HepG2 (cell line): ENCODE data around the gene RRP12. TPM values are rescaled to one million over a fixed set of nuclear protein-coding genes. Genes with fewer than 3 reads are reported as not detected.
A peak's percentile ranks its signal among the peaks of the same experiment; 100 is the strongest.

Source experiments
- AGO2 ChIP-seq: fragments of 200-400 bp; formaldehyde crosslinking; optimal IDR thresholded peaks from 2 replicates; pipeline ENCODE3; 2017; ENCODE audit warnings: mild to moderate bottlenecking, low read depth, low read length, moderate library complexity
- ARHGAP35 ChIP-seq: sonication (generic); formaldehyde crosslinking; IDR thresholded peaks from 2 replicates; pipeline ENCODE4 v1.9.0; 2022; ENCODE audit warnings: mild to moderate bottlenecking, inconsistent platforms, moderate library complexity, missing genetic modification reagents, borderline replicate concordance
- CREB1 ChIP-seq, 2 experiments: fragments of 450-650 bp in 1 of 2; IDR thresholded peaks; 2 replicates each; pipeline ENCODE4 v1.6.1; 2016 to 2017; ENCODE audit warnings: control low read depth in 1 of 2, mild to moderate bottlenecking in 1 of 2, missing compliant biosample characterization in 1 of 2, missing genetic modification characterization in 1 of 2
- CREBL2 ChIP-seq: sonication (generic); formaldehyde crosslinking; IDR thresholded peaks from 2 replicates; pipeline ENCODE4 v1.8.1; 2023; ENCODE audit warnings: missing genetic modification reagents, mild to moderate bottlenecking, borderline replicate concordance
- FOSL1 ChIP-seq: sonication (generic); formaldehyde crosslinking; IDR thresholded peaks from 2 replicates; pipeline ENCODE4 v1.9.0; 2021; ENCODE audit warnings: missing genetic modification reagents, borderline replicate concordance
- FOXK1 ChIP-seq: sonication (generic); formaldehyde crosslinking; IDR thresholded peaks from 2 replicates; pipeline ENCODE4 v1.4.0; 2020; ENCODE audit warnings: low read depth, missing genetic modification reagents, borderline replicate concordance
- HDAC6 ChIP-seq: fragments of 200-600 bp; sonication (generic); IDR thresholded peaks from 2 replicates; pipeline ENCODE4 v1.7.0; 2017; ENCODE audit warnings: mild to moderate bottlenecking, antibody characterized with exemption, low read length, low read depth
- MAX ChIP-seq: IDR thresholded peaks from 2 replicates; pipeline ENCODE4 v1.6.1; 2012; ENCODE audit warnings: inconsistent platforms
- NFKBIZ ChIP-seq: IDR thresholded peaks from 2 replicates; pipeline ENCODE4 v1.6.1; 2018; ENCODE audit warnings: missing genetic modification reagents, missing compliant biosample characterization
- STAG1 ChIP-seq: sonication (generic); formaldehyde crosslinking; IDR thresholded peaks from 2 replicates; pipeline ENCODE4 v1.4.0; 2020; ENCODE audit warnings: missing genetic modification reagents
- TMF1 ChIP-seq: sonication (generic); formaldehyde crosslinking; IDR thresholded peaks from 2 replicates; pipeline ENCODE4 v1.8.1; 2022; ENCODE audit warnings: low read depth, missing genetic modification reagents
- ZBTB44 ChIP-seq: sonication (generic); formaldehyde crosslinking; IDR thresholded peaks from 2 replicates; pipeline ENCODE4 v1.4.0; 2020; ENCODE audit warnings: missing genetic modification reagents
- ZNF34 ChIP-seq: sonication (generic); formaldehyde crosslinking; IDR thresholded peaks from 2 replicates; pipeline ENCODE4 v1.4.0; 2020; ENCODE audit warnings: mild to moderate bottlenecking, missing genetic modification reagents, borderline replicate concordance
- ZNF432 ChIP-seq: sonication (generic); formaldehyde crosslinking; IDR thresholded peaks from 2 replicates; pipeline ENCODE4 v1.5.0; 2020; ENCODE audit warnings: missing genetic modification reagents, mild to moderate bottlenecking, borderline replicate concordance
- ZNF446 ChIP-seq: sonication (generic); formaldehyde crosslinking; IDR thresholded peaks from 2 replicates; pipeline ENCODE4 v1.5.0; 2020; ENCODE audit warnings: mild to moderate bottlenecking, missing genetic modification reagents
- ZNF484 ChIP-seq: sonication (generic); formaldehyde crosslinking; IDR thresholded peaks from 2 replicates; pipeline ENCODE4 v1.5.1; 2020; ENCODE audit warnings: mild to moderate bottlenecking, low read depth, missing genetic modification reagents, borderline replicate concordance
- ZNF563 ChIP-seq: sonication (generic); formaldehyde crosslinking; IDR thresholded peaks from 2 replicates; pipeline ENCODE4 v1.8.0; 2022; ENCODE audit warnings: mild to moderate bottlenecking, moderate library complexity, missing genetic modification reagents
- ZNF687 ChIP-seq: sonication (generic); formaldehyde crosslinking; IDR thresholded peaks from 2 replicates; pipeline ENCODE4 v1.5.1; 2020; ENCODE audit warnings: mild to moderate bottlenecking, missing genetic modification reagents, moderate library complexity
- ZNF720 ChIP-seq: sonication (generic); formaldehyde crosslinking; IDR thresholded peaks from 2 replicates; pipeline ENCODE4 v1.4.0; 2020; ENCODE audit warnings: missing genetic modification reagents
- ZNF746 ChIP-seq: sonication (generic); formaldehyde crosslinking; IDR thresholded peaks from 2 replicates; pipeline ENCODE4 v1.8.0; 2022; ENCODE audit warnings: mild to moderate bottlenecking, missing genetic modification reagents
- ZNF792 ChIP-seq: IDR thresholded peaks from 2 replicates; pipeline ENCODE4 v1.6.1; 2016
- ZNF816 ChIP-seq: sonication (generic); formaldehyde crosslinking; IDR thresholded peaks from 2 replicates; pipeline ENCODE4 v1.8.0; 2022; ENCODE audit warnings: missing genetic modification reagents, mild to moderate bottlenecking, borderline replicate concordance
- polyA plus RNA-seq, 8 experiments: library from polyadenylated mRNA; depleted of rRNA in 3 of 8; stranded (reverse) in 7 of 8; unstranded in 1 of 8; fragments of >200 nt; fragmentation: Illumina TruSeq in 4 of 8; extraction: Trizol in 4 of 8; gene quantifications; 2 replicates each; pipeline versions ENCODE4 v1.2.1 to v1.2.3, GENCODE V29; 2011 to 2016; ENCODE audit warnings: low read depth in 4 of 8, missing spikeins in 1 of 8, mixed read lengths in 1 of 8; ENCODE audit not compliant: insufficient read depth in 1 of 8
- total RNA-seq, 5 experiments: library from RNA; depleted of rRNA; stranded (reverse); fragments of >200 nt; fragmentation: Illumina TruSeq; extraction: Trizol; gene quantifications; 2 replicates each; pipeline ENCODE4 v1.2.3, GENCODE V29; 2016; ENCODE audit warnings: low read depth in 1 of 5

RRP12 gene
- total and polyA plus RNA-seq, 2 of the 13 experiments (the other 11 are each of a cell fraction or from before 2014, with no cell fraction given) = 13.2 to 39.4 TPM

- peak; percentile 83 for TF ChIP-seq ZNF687 (CRISPR knock-in tag)
- TF ChIP-seq STAG1 = peak; percentile 18; the same call in 1 of the 2 replicates
- no peak for TF ChIP-seq HDAC6
- no peak for TF ChIP-seq ZNF746 (CRISPR knock-in tag)
- TF ChIP-seq FOXK1 (CRISPR knock-in tag) = peak; percentile 87
- peak; percentile 16; the same call in 1 of the 2 replicates for TF ChIP-seq ZNF792 (CRISPR knock-in tag)
- no peak for TF ChIP-seq ZNF446 (CRISPR knock-in tag)
- no peak; the same call in 1 of the 2 replicates for TF ChIP-seq ARHGAP35 (CRISPR knock-in tag)
- 0 out of 2 replicates have a peak, but pooled peaks have one; percentile 10 for TF ChIP-seq ZNF34 (CRISPR knock-in tag)
- 0 out of 2 replicates have a peak, but pooled peaks have one; percentile 51 for TF ChIP-seq TMF1
- TF ChIP-seq ZNF484 (CRISPR knock-in tag) = no peak
- TF ChIP-seq CREB1 (IDR thresholded peaks at IDR 0.05) = 0 out of 2 replicates have a peak, but pooled peaks have one; percentile 16
- TF ChIP-seq CREB1 (CRISPR knock-in tag; IDR thresholded peaks at IDR 0.05) = peak; percentile 62; the same call in 1 of the 2 replicates
- peak; percentile 32; the same call in 1 of the 2 replicates for TF ChIP-seq NFKBIZ (CRISPR knock-in tag)
- no peak for TF ChIP-seq ZBTB44 (CRISPR knock-in tag)
- no peak for TF ChIP-seq ZNF720 (CRISPR knock-in tag)
- no peak for TF ChIP-seq CREBL2
- no peak; the same call in 1 of the 2 replicates for TF ChIP-seq ZNF816 (CRISPR knock-in tag)
- no peak for TF ChIP-seq ZNF432 (CRISPR knock-in tag)
- TF ChIP-seq FOSL1 (CRISPR knock-in tag) = no peak
- TF ChIP-seq MAX = peak; percentile 76
- TF ChIP-seq ZNF563 (CRISPR knock-in tag) = peak; percentile 61; the same call in 1 of the 2 replicates
- peak; percentile 46 for TF ChIP-seq AGO2
Measured at GRCh38 chr10:97445722-97446639, 44.8 kb upstream of the RRP12 start, which contains the start of the genes EXOSC1 and ZDHHC16 (continued).
